ENCODE results near the gene ATE1. TPM values are rescaled to one million over a fixed set of nuclear protein-coding genes. Genes with fewer than 3 reads are reported as not detected.

ATE1 gene
- total RNA-seq, 1 donor from 2014 or later: 21.9 TPM

- TF ChIP-seq POLR2A (IDR thresholded peaks at IDR 0.05): no peak
- TF ChIP-seq POLR2AphosphoS5 (IDR thresholded peaks at IDR 0.05; ENCODE audit: insufficient read depth in 1 of 2, low read depth in 1 of 2): no peak
- TF ChIP-seq, protein P1, sequence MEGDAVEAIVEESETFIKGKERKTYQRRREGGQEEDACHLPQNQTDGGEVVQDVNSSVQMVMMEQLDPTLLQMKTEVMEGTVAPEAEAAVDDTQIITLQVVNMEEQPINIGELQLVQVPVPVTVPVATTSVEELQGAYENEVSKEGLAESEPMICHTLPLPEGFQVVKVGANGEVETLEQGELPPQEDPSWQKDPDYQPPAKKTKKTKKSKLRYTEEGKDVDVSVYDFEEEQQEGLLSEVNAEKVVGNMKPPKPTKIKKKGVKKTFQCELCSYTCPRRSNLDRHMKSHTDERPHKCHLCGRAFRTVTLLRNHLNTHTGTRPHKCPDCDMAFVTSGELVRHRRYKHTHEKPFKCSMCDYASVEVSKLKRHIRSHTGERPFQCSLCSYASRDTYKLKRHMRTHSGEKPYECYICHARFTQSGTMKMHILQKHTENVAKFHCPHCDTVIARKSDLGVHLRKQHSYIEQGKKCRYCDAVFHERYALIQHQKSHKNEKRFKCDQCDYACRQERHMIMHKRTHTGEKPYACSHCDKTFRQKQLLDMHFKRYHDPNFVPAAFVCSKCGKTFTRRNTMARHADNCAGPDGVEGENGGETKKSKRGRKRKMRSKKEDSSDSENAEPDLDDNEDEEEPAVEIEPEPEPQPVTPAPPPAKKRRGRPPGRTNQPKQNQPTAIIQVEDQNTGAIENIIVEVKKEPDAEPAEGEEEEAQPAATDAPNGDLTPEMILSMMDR (IDR thresholded peaks at IDR 0.05): no peak
Observed at GRCh38 chr10:121694327-121694965, 233.4 kb downstream of the ATE1 start.

GRCh38 chr10:121692626-121693025 is 235.2 kb downstream of the ATE1 start:
- H3K36me3 ChIP-seq: no peaks in the 10 kb centered on the region
- intact Hi-C loops (cut with DNase I): no loop called here

More at GRCh38 chr10:121694327-121694965, 233.4 kb downstream of the ATE1 start:
- H3K4me1 ChIP-seq: no peaks in the 10 kb centered on the region
- no peaks in the 10 kb centered on the region for H3K36me3 ChIP-seq
- no peak overlapping the region for H3K4me3 ChIP-seq
- no peak for DNase-seq (ENCODE audit: extremely low spot score in 2 of 2)
- intact Hi-C loops (cut with DNase I): no loop called here
- H3K27ac ChIP-seq: no peak overlapping the region
- no peaks in the 10 kb centered on the region for H3K9me3 ChIP-seq
- no peaks in the 10 kb centered on the region for H3K27me3 ChIP-seq

DNA sequence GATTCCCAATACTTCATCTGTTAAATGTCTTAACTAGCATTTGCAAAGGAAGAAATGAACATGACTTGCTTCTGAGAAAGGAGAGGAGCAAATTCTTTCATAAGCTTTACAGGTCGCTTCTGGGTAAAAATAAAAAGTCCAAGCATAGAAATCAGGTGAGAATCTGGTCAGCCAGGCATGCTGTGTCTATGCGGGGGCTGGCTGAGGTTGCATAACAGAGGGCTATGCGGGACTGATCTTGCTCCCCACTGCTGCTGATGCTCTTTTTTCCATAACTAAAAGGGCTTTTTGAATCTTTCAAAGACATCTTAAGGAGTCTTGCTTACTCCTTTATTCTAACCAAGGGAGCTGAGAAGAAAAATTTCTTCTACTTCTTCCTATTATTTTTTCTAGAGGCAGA is 236.9 kb downstream of the ATE1 start:
- no peak overlapping the region for H3K4me3 ChIP-seq
- H3K27ac ChIP-seq: no peak overlapping the region
- H3K36me3 ChIP-seq: no peaks in the 10 kb centered on the region
- intact Hi-C loops (cut with DNase I): no loop called here
- no peaks in the 10 kb centered on the region for H3K27me3 ChIP-seq
- TF ChIP-seq POLR2AphosphoS5 (IDR thresholded peaks at IDR 0.05; ENCODE audit: insufficient read depth in 1 of 2, low read depth in 1 of 2) (no peak), POLR2A (IDR thresholded peaks at IDR 0.05) (no peak)
- TF ChIP-seq, protein P1 (IDR thresholded peaks at IDR 0.05): no peak
- DNase-seq (ENCODE audit: extremely low spot score in 2 of 2): no peak
- no peaks in the 10 kb centered on the region for H3K9me3 ChIP-seq
- H3K4me1 ChIP-seq: no peaks in the 10 kb centered on the region

More at GRCh38 chr10:121692626-121693025, 235.2 kb downstream of the ATE1 start:
- no peak for DNase-seq (ENCODE audit: extremely low spot score in 2 of 2)
- Histone ChIP-seq H3K4me1 (no peaks in the 10 kb centered on the region), H3K4me3 (no peak overlapping the region), H3K9me3 (no peaks in the 10 kb centered on the region), H3K27me3 (no peaks in the 10 kb centered on the region), H3K27ac (no peak overlapping the region)
- TF ChIP-seq POLR2AphosphoS5 (IDR thresholded peaks at IDR 0.05; ENCODE audit: insufficient read depth in 1 of 2, low read depth in 1 of 2) (no peak), POLR2A (IDR thresholded peaks at IDR 0.05) (no peak)
- TF ChIP-seq, protein P1 (IDR thresholded peaks at IDR 0.05): no peak

Small RNAs within 50 kb of the gene (small RNA-seq; reads per million reads assigned to genes)
- gene RF00019: not detected
- gene RF02219: not detected

Other genes with a start within 250 kb of the ATE1 start
- 80.8 TPM for gene NSMCE4A, start 47.2 kb upstream of the ATE1 start, total RNA-seq
- gene TACC2, start 61.1 kb upstream of the ATE1 start, total RNA-seq: 76.4 TPM

All from vagina (tissue), 2 donors.